Endothelial cell of hepatic sinusoid (primary cell): ENCODE data around the gene PYGM.

Experiments used
- in situ Hi-C: cut with HindIII; loops from 2 replicates; pipeline ENCODE4 v1.10.0; 2017; ENCODE audit warnings: low sequenced_read_pairs

The PYGM gene

GRCh38 chr11:64754919-64755662, 4.7 kb downstream of the PYGM start:
- in situ Hi-C loops, result loop anchor here (5.0 kb wide), 1 partner anchor 38 kb away; no protein-coding TSS in a partner anchor

- in situ Hi-C loops, result loop anchor here (5.0 kb wide), 1 partner anchor 37 kb away; no protein-coding TSS in a partner anchor
Measured at GRCh38 chr11:64754124-64754918, 5.5 kb downstream of the PYGM start.

GRCh38 chr11:64753380-64754123, 6.2 kb downstream of the PYGM start:
- in situ Hi-C loops, result loop anchor here (5.0 kb wide), 1 partner anchor 36 kb away; no protein-coding TSS in a partner anchor

GRCh38 chr11:64753019-64753379, 6.8 kb downstream of the PYGM start:
- in situ Hi-C loops, result loop anchor here (5.0 kb wide), 1 partner anchor 36 kb away; no protein-coding TSS in a partner anchor

- in situ Hi-C loops, result loop anchor here (5.0 kb wide), 1 partner anchor 35 kb away; no protein-coding TSS in a partner anchor
Measured at GRCh38 chr11:64752175-64752970, 7.4 kb downstream of the PYGM start.

GRCh38 chr11:64751580-64751979, 8.2 kb downstream of the PYGM start:
- in situ Hi-C loops, result loop anchor here (5.0 kb wide), 1 partner anchor 34 kb away; no protein-coding TSS in a partner anchor

- in situ Hi-C loops, result loop anchor here (5.0 kb wide), 1 partner anchor 34 kb away; no protein-coding TSS in a partner anchor
Measured at GRCh38 chr11:64751136-64751535, 8.6 kb downstream of the PYGM start.

- in situ Hi-C loops, result loop anchor here (5.0 kb wide), 1 partner anchor 33 kb away; no protein-coding TSS in a partner anchor
Measured at GRCh38 chr11:64750361-64751054, 9.3 kb downstream of the PYGM start.

GRCh38 chr11:64747961-64748665, 11.7 kb downstream of the PYGM start:
- in situ Hi-C loops, result no loop called here

GRCh38 chr11:64746486-64746885, 13.3 kb downstream of the PYGM start:
- in situ Hi-C loops, result no loop called here

- in situ Hi-C loops, result no loop called here
Measured at GRCh38 chr11:64745521-64746328, 14.0 kb downstream of the PYGM start.

GRCh38 chr11:64745189-64745520, 14.6 kb downstream of the PYGM start:
- in situ Hi-C loops, result no loop called here

GRCh38 chr11:64744544-64745188, 15.1 kb downstream of the PYGM start:
- in situ Hi-C loops, result no loop called here

- in situ Hi-C loops, result no loop called here
Measured at GRCh38 chr11:64743591-64744543, 15.9 kb downstream of the PYGM start, which contains the start of gene RASGRP2. Gene RASGRP2, minus strand, starts transcription at chr11:64744142. Its CDS starts 1,276 bp downstream, at chr11:64742866.

- in situ Hi-C loops, result no loop called here
Measured at GRCh38 chr11:64742889-64743590, 16.7 kb downstream of the PYGM start.
